SHP77 treated with DMSO at 0.1 percent for 48 hours (cell line): ENCODE measurements around the gene SFXN1.
"Not testable (repeated sequence)": the region's sequence is repeated elsewhere in the genome, so short reads cannot be mapped to it uniquely, and the experiment has no call there.

Source experiments
- DNase-seq: peaks from one replicate; lab custom pipeline; 2025; lab: John Stamatoyannopoulos, UW

Gene SFXN1, protein sequence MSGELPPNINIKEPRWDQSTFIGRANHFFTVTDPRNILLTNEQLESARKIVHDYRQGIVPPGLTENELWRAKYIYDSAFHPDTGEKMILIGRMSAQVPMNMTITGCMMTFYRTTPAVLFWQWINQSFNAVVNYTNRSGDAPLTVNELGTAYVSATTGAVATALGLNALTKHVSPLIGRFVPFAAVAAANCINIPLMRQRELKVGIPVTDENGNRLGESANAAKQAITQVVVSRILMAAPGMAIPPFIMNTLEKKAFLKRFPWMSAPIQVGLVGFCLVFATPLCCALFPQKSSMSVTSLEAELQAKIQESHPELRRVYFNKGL

GRCh38 chr5:175478384-175479124 is at the start of gene SFXN1:
SFXN1 (plus strand) TSS chr5:175478560; CDS start chr5:175492104, 13,544 bp downstream.
- DNase-seq: peak; percentile 30

DNA sequence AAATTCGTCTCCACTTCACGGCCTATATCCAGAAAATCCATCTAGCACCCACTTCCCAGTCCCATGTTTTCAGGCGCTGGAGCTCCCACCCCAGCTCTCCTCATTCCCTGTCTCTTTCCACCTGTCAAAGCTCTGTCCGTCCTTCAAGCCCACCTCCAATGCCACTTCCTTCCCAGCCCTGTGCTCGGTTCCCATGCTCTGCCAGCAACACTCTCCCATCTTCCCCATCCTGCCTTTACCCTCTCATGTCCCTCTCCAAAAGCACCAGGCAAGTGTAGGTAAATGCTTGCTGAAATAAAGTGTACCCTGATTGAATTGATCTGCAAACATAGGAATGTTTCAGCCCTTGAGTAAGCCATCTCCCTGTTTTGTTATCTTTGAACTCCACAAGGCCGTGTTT is 43.6 kb upstream of the SFXN1 start:
- no peak for DNase-seq

- no peak for DNase-seq
Observed at GRCh38 chr5:175436359-175436758, 42.0 kb upstream of the SFXN1 start.

GRCh38 chr5:175438234-175438857 is 40.0 kb upstream of the SFXN1 start:
- DNase-seq: no peak

GRCh38 chr5:175443514-175444059 is 34.8 kb upstream of the SFXN1 start:
- DNase-seq: no peak

GRCh38 chr5:175444060-175444904 is 34.1 kb upstream of the SFXN1 start, which contains the start of gene DRD1:
DRD1 (minus strand) TSS chr5:175444182; CDS start chr5:175443099, 1,083 bp downstream.
- no peak for DNase-seq

DNA sequence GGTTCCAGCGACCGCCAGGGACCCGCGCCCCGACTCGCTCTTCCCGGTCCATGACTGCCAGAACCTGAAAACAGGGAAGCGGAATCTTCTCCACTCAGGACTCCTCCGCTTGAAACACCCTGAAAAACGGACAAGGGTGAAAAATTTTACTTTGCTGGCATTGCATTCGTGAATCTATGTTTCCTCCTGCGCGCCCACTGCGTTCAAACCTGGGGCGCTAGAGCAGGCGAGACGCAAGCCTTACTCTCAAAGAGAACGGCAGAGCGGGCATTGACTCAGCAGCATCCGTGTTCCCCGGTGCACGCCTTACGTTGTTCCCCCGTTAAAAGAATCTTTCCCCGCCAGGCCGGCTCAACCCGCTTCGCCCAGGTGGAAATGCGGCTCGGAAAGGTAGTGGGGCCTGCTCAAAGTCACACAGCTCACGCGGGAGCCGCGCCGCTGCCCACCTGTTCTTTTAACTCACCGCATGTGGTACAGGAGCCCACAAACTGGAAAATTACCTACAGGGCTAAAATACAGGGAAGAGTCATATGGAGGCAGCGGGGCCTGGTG is 33.4 kb upstream of the SFXN1 start:
- no peak for DNase-seq

DNA sequence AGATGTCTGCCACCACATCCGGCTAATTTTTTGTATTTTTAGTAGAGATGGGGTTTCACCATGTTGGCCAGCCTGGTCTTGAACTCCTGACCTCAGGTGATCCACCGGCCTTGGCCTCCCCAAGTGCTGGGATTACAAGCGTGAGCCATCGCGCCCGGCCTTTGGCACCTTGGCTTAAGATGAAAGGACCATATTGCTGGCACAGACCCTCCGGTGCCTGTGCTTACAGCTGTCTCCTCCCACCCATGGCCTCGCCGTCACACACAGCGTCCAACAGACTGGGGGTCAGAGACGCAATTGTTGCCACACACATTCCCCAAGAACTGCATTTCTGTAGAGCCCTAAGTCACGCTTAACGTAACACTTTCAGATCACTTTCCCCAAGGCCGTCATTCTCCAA is 32.0 kb upstream of the SFXN1 start:
- not testable (repeated sequence) for DNase-seq

GRCh38 chr5:175447571-175447970 is 30.8 kb upstream of the SFXN1 start:
- no peak for DNase-seq

DNA sequence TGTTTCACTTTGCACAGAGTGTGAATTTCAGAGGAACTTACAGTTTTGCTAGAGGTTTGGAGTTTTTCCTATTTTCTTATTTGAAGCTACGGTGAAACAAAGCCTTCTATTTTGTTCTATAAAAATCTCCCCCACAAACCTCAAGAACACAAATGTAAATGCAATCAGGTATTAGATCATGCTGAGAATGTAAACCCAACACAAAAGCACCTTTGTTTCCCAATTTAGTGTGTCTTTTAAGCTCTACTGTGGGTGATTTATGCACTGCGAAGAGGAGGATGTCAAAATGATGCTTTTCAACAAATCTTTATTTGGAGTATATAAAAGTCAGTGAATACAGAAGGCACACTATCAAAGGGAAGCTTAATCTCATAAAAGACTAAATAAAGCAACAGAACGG is 30.1 kb upstream of the SFXN1 start:
- no peak for DNase-seq

DNA sequence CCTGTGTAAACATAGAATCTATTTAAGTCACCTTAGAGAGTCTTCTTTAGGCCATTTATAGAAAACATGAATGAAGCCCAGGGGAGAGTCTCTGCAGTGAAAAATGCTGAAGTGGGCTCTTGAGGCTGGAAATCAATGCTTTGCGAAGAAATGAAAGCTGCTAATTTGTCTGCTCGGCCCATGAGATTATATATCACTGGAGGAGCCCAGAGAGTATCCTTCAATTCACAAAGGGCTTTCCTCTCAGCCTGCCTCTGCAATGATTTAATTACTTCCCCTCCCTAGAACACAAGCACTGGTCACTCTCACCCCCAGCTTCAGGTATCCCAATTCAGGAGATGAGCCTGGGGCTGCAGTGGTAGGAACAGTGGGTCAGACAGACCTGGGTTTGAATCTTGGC is 26.2 kb upstream of the SFXN1 start:
- no peak for DNase-seq

DNA sequence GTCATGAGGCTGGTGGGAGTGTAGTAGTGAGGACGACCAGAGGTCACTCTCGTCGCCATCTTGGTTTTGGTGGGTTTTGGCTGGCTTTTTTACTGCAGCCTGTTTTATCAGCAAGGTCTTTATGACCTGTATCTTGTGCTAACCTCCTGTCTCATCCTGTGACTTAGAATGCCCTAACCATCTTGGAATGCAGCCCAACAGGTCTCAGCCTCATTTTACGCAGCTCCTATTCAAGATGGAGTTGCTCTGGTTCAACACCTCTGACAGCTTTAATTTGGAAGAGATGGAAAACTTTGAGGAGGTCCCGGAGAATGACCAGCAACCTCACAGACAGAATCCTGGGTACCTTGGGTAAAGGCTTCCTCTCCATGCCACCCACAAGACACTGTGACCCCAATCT is 24.0 kb upstream of the SFXN1 start:
- not testable (repeated sequence) for DNase-seq

- no peak for DNase-seq
Observed at GRCh38 chr5:175456105-175456742, 22.1 kb upstream of the SFXN1 start.

GRCh38 chr5:175457466-175457865 is 20.9 kb upstream of the SFXN1 start:
- no peak for DNase-seq

GRCh38 chr5:175460126-175460525 is 18.2 kb upstream of the SFXN1 start:
- DNase-seq: no peak

DNA sequence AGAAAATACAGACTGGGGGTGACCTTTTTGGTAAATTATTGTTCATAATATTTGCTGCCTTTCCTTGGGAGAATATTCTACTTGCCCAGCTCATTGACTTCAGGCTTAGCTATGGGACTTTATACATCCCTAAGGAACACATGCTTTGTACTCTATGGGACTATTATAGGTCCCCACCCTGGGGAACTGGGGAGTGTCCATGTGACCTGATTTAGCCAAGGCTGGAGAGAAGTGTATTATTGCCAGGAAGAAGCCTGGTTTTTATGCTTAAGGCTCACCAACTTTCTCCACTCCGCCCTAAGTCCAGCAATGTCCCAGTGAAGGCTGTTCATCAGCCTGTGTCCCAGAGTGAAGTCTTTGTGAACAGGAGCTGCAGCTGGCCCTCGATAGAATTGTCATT is 17.8 kb upstream of the SFXN1 start:
- no peak for DNase-seq

DNA sequence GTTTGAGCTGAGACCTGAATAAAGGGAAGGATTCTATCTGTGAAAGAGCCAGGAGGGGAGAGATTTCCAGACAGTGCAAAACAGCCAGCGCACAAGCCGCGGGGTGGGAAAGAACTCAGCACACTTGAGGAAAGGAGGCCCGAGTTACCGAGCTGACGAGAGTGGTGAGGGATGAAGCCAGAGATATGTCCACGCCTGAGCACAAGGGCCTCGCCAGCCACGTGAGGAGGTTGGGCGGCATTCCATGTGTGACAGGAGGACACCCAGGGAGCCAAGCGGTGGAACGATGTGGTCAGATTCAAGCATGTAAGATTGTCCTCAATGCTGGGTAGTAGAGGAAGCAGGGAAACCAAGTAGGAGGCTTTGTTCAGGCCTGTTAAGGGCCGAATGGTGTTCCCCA is 17.0 kb upstream of the SFXN1 start:
- no peak for DNase-seq

DNA sequence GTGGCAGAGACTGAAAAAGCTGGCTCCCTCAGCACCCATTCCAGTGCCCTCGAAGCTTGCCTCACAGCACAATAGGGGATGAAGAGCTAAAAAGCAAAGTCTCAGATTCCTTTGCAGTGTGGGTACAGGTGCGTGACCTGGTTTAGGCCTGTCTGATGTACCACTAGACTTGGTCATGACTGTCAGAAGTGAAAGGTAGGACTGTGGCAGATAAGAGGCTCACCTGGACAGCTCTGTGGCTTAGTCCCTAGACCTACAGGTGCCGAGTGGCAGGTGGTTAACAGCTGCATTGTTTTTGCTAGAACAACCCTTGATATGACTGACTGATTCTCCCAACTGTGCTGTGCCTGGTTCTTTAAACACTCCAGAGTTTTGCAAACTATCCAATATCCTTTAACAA is 14.7 kb upstream of the SFXN1 start:
- DNase-seq: no peak

GRCh38 chr5:175464074-175464941 is 14.1 kb upstream of the SFXN1 start:
- peak; percentile 43 for DNase-seq

DNA sequence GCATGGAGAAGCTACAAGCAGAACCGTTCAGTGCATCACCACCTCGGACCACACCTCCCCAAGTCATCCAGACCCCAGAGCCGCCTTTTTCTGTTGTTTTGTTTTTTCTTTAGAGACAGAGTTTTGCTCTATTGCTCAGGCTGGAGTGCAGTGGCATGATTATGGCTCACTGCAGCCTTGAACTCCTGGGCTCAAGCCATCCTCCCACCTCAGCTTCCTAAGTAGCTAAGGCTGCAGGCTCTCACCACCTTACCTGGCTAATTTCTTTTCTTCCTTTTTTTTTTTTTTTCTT is 13.5 kb upstream of the SFXN1 start:
- no peak for DNase-seq
